Activated B cell treated with CpG ODN at 0.5 μM for 24 hours (primary cell): Measurements from ENCODE around the gene AUTS2. TPM values are rescaled to one million over a fixed set of nuclear protein-coding genes. Genes with fewer than 3 reads are reported as not detected.

Source experiments
- ATAC-seq: fragments of 200-7000 bp; cut with Tn5 transposase; one replicate; pipeline ENCODE4 v1.10.0; 2021; ENCODE audit warnings: low read depth, mild to moderate bottlenecking, moderate library complexity
- CTCF ChIA-PET: fragments of 350-600 bp; sonication (Branson Sonifier 250); formaldehyde crosslinking; loops from one replicate; lab custom pipeline; 2021; ENCODE audit warnings: antibody characterized with exemption; lab: Charles Lee
- POLR2A ChIA-PET: fragments of 350-600 bp; sonication (Branson Sonifier 250); formaldehyde crosslinking; loops from one replicate; lab custom pipeline; 2021; ENCODE audit warnings: antibody characterized with exemption; lab: Charles Lee
- DNase-seq: peaks from one replicate; pipeline ENCODE4 v3.0.0; 2022
- H3K27ac Mint-ChIP-seq: one replicate; pipeline ENCODE4 v1.8.0; 2020; ENCODE audit warnings: mixed read lengths
- H3K27me3 Mint-ChIP-seq: one replicate; pipeline ENCODE4 v1.8.0; 2021; ENCODE audit warnings: mixed read lengths
- H3K36me3 Mint-ChIP-seq: one replicate; pipeline ENCODE4 v1.8.0; 2021; ENCODE audit warnings: low read depth, mixed read lengths
- H3K4me1 Mint-ChIP-seq: one replicate; pipeline ENCODE4 v1.8.0; 2021; ENCODE audit warnings: mixed read lengths
- H3K4me3 Mint-ChIP-seq: one replicate; pipeline ENCODE4 v1.8.0; 2020; ENCODE audit warnings: mild to moderate bottlenecking, mixed read lengths
- H3K9me3 Mint-ChIP-seq: one replicate; pipeline ENCODE4 v1.8.0; 2020; ENCODE audit warnings: mixed read lengths
- intact Hi-C: fragments of 100-400 bp; cut with micrococcal nuclease; formaldehyde crosslinking; loops from one replicate; pipeline ENCODE4 v1.15.1; 2024
- total RNA-seq: library from RNA; stranded (reverse); gene quantifications from 2 replicates; pipeline ENCODE4 v1.2.3, GENCODE V29; 2022
- TF ChIP-seq, protein P1 (sequence below): fragments of 200-600 bp; IDR thresholded peaks from one replicate; pipeline ENCODE4 v1.8.0; 2022; ENCODE audit warnings: antibody characterized with exemption, mild to moderate bottlenecking

Gene AUTS2
- total RNA-seq, 1 donor from 2014 or later = 15.9 TPM

DNA sequence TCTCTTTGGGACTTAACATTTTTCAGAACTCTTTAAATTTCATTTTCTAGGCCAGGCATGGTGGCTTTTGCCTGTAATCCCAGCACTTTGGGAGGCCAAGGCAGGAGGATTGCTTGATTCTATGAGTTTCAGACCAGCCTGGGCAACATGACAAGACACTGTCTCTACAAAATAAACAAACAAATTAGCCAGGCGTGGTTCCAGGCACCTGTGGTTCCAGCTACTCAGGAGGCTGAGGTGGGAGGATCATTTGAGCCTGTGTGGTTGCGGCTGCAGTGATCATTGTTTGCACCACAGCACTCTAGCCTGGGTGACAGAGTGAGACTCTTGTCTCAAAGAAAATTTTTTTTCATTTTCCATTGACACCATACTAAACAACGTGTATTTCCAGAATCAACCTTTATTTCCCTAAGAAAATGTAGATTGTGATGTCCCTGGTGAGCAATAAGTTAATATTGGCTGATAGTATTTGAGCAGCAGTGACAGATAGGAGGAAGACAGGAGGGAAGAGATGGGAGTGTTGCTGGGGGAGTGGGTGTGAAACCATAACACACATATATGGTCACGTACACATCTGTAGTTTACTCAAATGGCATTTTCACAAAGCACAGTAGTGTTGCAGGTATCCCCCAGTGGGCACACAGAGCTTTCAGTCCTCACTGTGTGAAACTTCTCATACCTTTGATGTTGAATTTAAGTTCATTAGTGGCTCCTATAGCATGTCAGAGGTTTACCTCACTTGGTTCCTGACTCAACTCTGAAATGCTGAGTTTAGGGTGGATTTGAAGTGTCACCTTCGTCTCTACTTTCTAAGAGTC, 205.6 kb downstream of the AUTS2 start:
- DNase-seq (no peak), ATAC-seq (no peak)
- no peaks in the 10 kb centered on the region for H3K36me3 Mint-ChIP-seq
- TF ChIP-seq, protein P1, sequence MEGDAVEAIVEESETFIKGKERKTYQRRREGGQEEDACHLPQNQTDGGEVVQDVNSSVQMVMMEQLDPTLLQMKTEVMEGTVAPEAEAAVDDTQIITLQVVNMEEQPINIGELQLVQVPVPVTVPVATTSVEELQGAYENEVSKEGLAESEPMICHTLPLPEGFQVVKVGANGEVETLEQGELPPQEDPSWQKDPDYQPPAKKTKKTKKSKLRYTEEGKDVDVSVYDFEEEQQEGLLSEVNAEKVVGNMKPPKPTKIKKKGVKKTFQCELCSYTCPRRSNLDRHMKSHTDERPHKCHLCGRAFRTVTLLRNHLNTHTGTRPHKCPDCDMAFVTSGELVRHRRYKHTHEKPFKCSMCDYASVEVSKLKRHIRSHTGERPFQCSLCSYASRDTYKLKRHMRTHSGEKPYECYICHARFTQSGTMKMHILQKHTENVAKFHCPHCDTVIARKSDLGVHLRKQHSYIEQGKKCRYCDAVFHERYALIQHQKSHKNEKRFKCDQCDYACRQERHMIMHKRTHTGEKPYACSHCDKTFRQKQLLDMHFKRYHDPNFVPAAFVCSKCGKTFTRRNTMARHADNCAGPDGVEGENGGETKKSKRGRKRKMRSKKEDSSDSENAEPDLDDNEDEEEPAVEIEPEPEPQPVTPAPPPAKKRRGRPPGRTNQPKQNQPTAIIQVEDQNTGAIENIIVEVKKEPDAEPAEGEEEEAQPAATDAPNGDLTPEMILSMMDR = no peak
- POLR2A ChIA-PET = interaction anchor here (0.5 kb wide), 1 partner anchor 203 kb away, joined by 4 read pairs; no protein-coding TSS in a partner anchor
- no peak overlapping the region for H3K4me3 Mint-ChIP-seq
- no peaks in the 10 kb centered on the region for H3K9me3 Mint-ChIP-seq
- peaks cover 19% of the 10 kb centered on the region for H3K4me1 Mint-ChIP-seq
- H3K27me3 Mint-ChIP-seq = no peaks in the 10 kb centered on the region
- intact Hi-C loops = no loop called here
- H3K27ac Mint-ChIP-seq = no peak overlapping the region
- CTCF ChIA-PET = no interaction called here

DNA sequence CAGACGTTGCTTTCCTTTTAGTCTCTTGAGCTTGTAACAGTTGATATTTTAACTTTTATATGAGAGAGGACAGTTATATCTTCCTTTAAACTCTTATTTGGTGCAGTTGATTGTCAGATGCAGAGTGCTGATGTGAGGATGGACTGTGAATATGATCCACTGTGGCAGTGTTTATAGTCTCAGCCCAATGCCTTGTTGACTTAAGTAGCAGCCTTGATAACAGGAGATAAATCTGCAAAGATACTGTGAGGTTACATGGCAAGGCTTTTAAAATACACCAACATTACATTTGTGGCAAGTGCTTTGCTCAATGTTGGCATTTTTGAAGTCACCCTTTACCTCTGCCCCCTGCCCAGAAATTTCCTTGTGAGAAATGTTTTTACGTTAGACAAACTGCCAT, 206.7 kb downstream of the AUTS2 start:
- Mint-ChIP-seq H3K27ac (no peak overlapping the region), H3K4me3 (no peak overlapping the region), H3K27me3 (no peaks in the 10 kb centered on the region), H3K4me1 (peaks cover 12% of the 10 kb centered on the region), H3K36me3 (no peaks in the 10 kb centered on the region), H3K9me3 (no peaks in the 10 kb centered on the region)
- ChIA-PET POLR2A (no interaction called here), CTCF (no interaction called here)
- TF ChIP-seq, protein P1 = no peak
- intact Hi-C loops = no loop called here
- ATAC-seq = no peak
- no peak for DNase-seq

DNA sequence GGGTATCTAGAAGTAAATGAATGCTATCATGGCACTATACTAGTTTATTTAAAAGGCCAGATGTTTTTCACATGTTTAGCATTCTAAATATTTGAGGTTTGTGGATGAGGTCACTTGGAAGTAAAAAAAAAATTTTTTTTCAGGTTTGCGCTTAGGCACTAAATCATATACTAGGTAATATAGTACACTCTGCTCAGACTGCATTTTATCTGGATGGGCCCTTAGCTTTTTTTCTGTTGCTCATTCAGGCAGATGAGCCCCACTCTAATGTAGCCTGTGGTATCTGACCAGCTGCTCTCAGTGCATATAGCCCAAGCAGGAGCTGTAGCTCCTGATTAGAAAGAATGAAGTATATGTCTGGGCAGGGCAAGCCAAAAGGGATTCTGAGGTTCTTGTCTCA, 210.1 kb downstream of the AUTS2 start:
- no peaks in the 10 kb centered on the region for H3K9me3 Mint-ChIP-seq
- ChIA-PET CTCF (no interaction called here), POLR2A (no interaction called here)
- no peaks in the 10 kb centered on the region for H3K27me3 Mint-ChIP-seq
- TF ChIP-seq, protein P1 = no peak
- H3K4me3 Mint-ChIP-seq = no peak overlapping the region
- no peak overlapping the region for H3K27ac Mint-ChIP-seq
- peaks cover 12% of the 10 kb centered on the region for H3K4me1 Mint-ChIP-seq
- H3K36me3 Mint-ChIP-seq = no peaks in the 10 kb centered on the region
- intact Hi-C loops = no loop called here
- no peak for DNase-seq
- no peak for ATAC-seq

DNA sequence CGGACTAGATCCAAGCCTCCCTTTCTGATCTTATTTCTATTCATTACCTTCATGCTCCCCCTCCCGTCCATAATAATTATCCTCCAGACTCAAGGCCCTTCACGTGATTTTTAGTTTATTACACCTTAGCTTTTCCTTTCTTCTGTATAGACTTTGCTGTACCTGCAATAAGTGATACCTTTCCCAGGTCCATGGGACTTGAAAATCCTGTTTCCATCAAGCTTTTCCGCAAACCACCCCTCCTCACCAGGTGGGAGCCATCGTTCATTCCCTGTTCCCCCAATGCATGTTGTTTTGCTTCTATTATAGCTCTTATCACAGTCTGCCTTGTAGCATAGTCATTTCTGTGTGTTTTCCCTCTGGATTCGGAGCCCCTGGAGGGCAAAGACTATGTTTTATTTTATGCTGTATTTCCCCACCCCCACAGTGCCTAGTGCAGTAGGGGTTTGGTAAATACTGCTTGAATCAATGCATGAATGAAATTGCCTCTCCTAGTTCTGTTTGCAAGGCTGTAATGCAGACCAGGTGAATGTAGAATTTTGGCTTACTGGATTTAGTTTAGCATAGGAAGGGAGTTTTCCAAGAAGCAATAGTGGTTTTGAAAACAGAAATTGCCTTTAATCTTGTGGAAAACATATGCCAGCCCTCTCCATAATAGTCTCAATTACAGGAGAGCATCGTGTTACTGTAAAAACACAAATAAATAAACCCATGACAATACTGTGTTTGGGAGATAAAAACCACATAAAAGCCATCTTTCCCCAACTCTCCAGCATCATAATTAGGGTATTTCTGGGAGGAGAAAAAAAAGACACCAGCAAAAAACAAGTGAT, 213.4 kb downstream of the AUTS2 start:
- intact Hi-C loops = no loop called here
- H3K4me3 Mint-ChIP-seq = no peak overlapping the region
- no peak for ATAC-seq
- TF ChIP-seq, protein P1 = no peak
- CTCF ChIA-PET = no interaction called here
- H3K27me3 Mint-ChIP-seq = no peaks in the 10 kb centered on the region
- no peak overlapping the region for H3K27ac Mint-ChIP-seq
- no peaks in the 10 kb centered on the region for H3K9me3 Mint-ChIP-seq
- DNase-seq = no peak
- POLR2A ChIA-PET = no interaction called here
- H3K36me3 Mint-ChIP-seq = no peaks in the 10 kb centered on the region
- no peaks in the 10 kb centered on the region for H3K4me1 Mint-ChIP-seq

DNA sequence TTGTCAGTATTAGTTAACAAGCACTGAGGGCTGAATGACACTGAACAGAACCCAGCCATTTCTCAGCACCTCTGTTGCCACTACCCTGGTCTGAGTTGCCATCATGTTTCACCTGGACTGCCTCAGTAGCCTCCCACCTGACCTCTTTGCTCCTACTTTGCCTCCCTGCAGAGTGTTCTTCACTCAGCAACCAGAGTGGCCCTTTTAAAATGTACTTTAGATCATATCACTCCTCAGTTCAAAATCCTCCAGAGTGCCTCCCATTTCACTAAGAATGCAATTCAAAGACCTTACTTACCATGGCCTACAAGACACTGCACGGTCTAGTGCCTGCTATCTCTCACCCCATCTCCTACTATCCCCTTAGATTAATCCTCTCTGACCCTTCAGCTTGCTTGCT, 214.5 kb downstream of the AUTS2 start:
- no peaks in the 10 kb centered on the region for H3K9me3 Mint-ChIP-seq
- no peaks in the 10 kb centered on the region for H3K36me3 Mint-ChIP-seq
- intact Hi-C loops = no loop called here
- H3K4me1 Mint-ChIP-seq = no peaks in the 10 kb centered on the region
- no peak overlapping the region for H3K4me3 Mint-ChIP-seq
- DNase-seq (no peak), ATAC-seq (no peak)
- no peaks in the 10 kb centered on the region for H3K27me3 Mint-ChIP-seq
- no peak overlapping the region for H3K27ac Mint-ChIP-seq
- TF ChIP-seq, protein P1 = no peak
- ChIA-PET CTCF (no interaction called here), POLR2A (no interaction called here)
